OCI-LY3 (cell line): ENCODE measurements around the gene ASH1L.
A peak's percentile ranks its signal among the peaks of the same experiment; 100 is the strongest.

ENCODE experiments used
- H2AFZ ChIP-seq: fragments of 200-600, 300-600 bp; shearing (Covaris generic); 2 replicates; pipeline ENCODE4 v1.6.0; 2014; ENCODE audit warnings: antibody characterized with exemption, low read depth, low read length
- H3K27ac ChIP-seq: fragments of 200-600, 300-600 bp; sonication (generic); 2 replicates; pipeline ENCODE4 v1.5.1; 2014; ENCODE audit warnings: mild to moderate bottlenecking, low read length, moderate library complexity, mixed read lengths
- H3K27me3 ChIP-seq: fragments of 200-600, 300-600 bp; sonication (generic); 2 replicates; pipeline ENCODE4 v1.6.1; 2014; ENCODE audit warnings: low read depth, low read length, mixed read lengths
- H3K36me3 ChIP-seq: fragments of 200-600, 300-600 bp; sonication (generic); replicated peaks from 2 replicates; pipeline ENCODE3; 2014; ENCODE audit warnings: low read depth, low read length, mixed read lengths
- H3K4me1 ChIP-seq: fragments of 300-600, 200-600 bp; sonication (generic); 2 replicates; pipeline ENCODE4 v1.6.1; 2014; ENCODE audit warnings: low read length, mixed read lengths
- H3K4me2 ChIP-seq: fragments of 200-600, 300-600 bp; sonication (generic); 2 replicates; pipeline ENCODE4 v1.6.1; 2014; ENCODE audit warnings: low read length, mixed read lengths
- H3K4me3 ChIP-seq: fragments of 300-600, 200-600 bp; sonication (generic); 2 replicates; pipeline ENCODE4 v1.5.1; 2014; ENCODE audit warnings: antibody characterized with exemption, mild to moderate bottlenecking, low read length, moderate library complexity
- H3K79me2 ChIP-seq: fragments of 300-600, 200-600 bp; shearing (Covaris generic); 2 replicates; pipeline ENCODE4 v1.6.1; 2014; ENCODE audit warnings: mild to moderate bottlenecking, low read length, mixed read lengths
- H3K9ac ChIP-seq: fragments of 300-600, 200-600 bp; shearing (Covaris generic); 2 replicates; pipeline ENCODE4 v1.6.0; 2014; ENCODE audit warnings: mild to moderate bottlenecking, low read length, moderate library complexity
- H3K9me3 ChIP-seq: fragments of 200-600, 300-600 bp; shearing (Covaris generic); 2 replicates; pipeline ENCODE4 v1.6.1; 2014; ENCODE audit warnings: low read length, mixed read lengths; ENCODE audit not compliant: insufficient read depth
- H4K20me1 ChIP-seq: fragments of 200-600, 300-600 bp; sonication (generic); 2 replicates; pipeline ENCODE4 v1.6.1; 2016; ENCODE audit warnings: low read length, mixed read lengths; ENCODE audit not compliant: insufficient read depth
- CTCF ChIP-seq: fragments of 200-600, 300-600 bp; sonication (generic); IDR thresholded peaks from 2 replicates; pipeline ENCODE4 v1.5.1; 2014; ENCODE audit warnings: antibody characterized with exemption, low read length, low read depth
- EZH2phosphoT487 ChIP-seq: fragments of 200-600 bp; shearing (Covaris generic); IDR thresholded peaks from 2 replicates; pipeline ENCODE4 v1.6.1; 2018; ENCODE audit warnings: antibody characterized with exemption, mixed run types, low read depth

ASH1L gene

GRCh38 chr1:155326020-155326526 is 236.5 kb downstream of the ASH1L start:
- H2AFZ ChIP-seq, result no peak overlapping the region
- peaks cover 17% of the 10 kb centered on the region for H3K36me3 ChIP-seq
- peaks cover 22% of the 10 kb centered on the region for H3K4me1 ChIP-seq
- no peak for TF ChIP-seq EZH2phosphoT487
- TF ChIP-seq CTCF, result no peak
- no peaks in the 10 kb centered on the region for H3K79me2 ChIP-seq
- no peaks in the 10 kb centered on the region for H3K27me3 ChIP-seq
- H3K4me3 ChIP-seq, result no peak overlapping the region
- H3K27ac ChIP-seq, result no peak overlapping the region
- H3K9ac ChIP-seq, result no peak overlapping the region
- no peaks in the 10 kb centered on the region for H3K9me3 ChIP-seq
- no peak overlapping the region for H3K4me2 ChIP-seq
- H4K20me1 ChIP-seq, result 0 out of 2 replicates have a peak, but pooled peaks cover 4% of the 10 kb centered on the region

GRCh38 chr1:155325603-155325893 is 237.1 kb downstream of the ASH1L start:
- no peaks in the 10 kb centered on the region for H3K9me3 ChIP-seq
- TF ChIP-seq EZH2phosphoT487, result no peak
- TF ChIP-seq CTCF, result no peak
- peak overlapping the region; percentile 96; the same call in 1 of the 2 replicates for H3K4me2 ChIP-seq
- no peak overlapping the region for H3K9ac ChIP-seq
- H3K27ac ChIP-seq, result no peak overlapping the region
- H3K4me1 ChIP-seq, result peaks cover 17% of the 10 kb centered on the region
- no peaks in the 10 kb centered on the region for H3K79me2 ChIP-seq
- no peak overlapping the region for H3K4me3 ChIP-seq
- H3K27me3 ChIP-seq, result no peaks in the 10 kb centered on the region
- no peak overlapping the region for H2AFZ ChIP-seq
- peaks cover 4% of the 10 kb centered on the region; the same call in 1 of the 2 replicates for H4K20me1 ChIP-seq
- peaks cover 16% of the 10 kb centered on the region for H3K36me3 ChIP-seq

GRCh38 chr1:155324717-155325602 is 237.6 kb downstream of the ASH1L start:
- H3K4me2 ChIP-seq, result peak overlapping the region; percentile 96
- H4K20me1 ChIP-seq, result peaks cover 9% of the 10 kb centered on the region; the same call in 1 of the 2 replicates
- TF ChIP-seq CTCF (peak; percentile 40), EZH2phosphoT487 (no peak)
- peaks cover 16% of the 10 kb centered on the region for H3K36me3 ChIP-seq
- H3K9ac ChIP-seq, result peak overlapping the region; percentile 99
- no peaks in the 10 kb centered on the region for H3K79me2 ChIP-seq
- H3K4me1 ChIP-seq, result peaks cover 11% of the 10 kb centered on the region
- 0 out of 2 replicates have a peak overlapping the region, but pooled peaks have one; percentile 5 for H3K27ac ChIP-seq
- H3K4me3 ChIP-seq, result peak overlapping the region; percentile 93
- H3K9me3 ChIP-seq, result no peaks in the 10 kb centered on the region
- H2AFZ ChIP-seq, result peak overlapping the region; percentile 57; the same call in 1 of the 2 replicates
- no peaks in the 10 kb centered on the region for H3K27me3 ChIP-seq

GRCh38 chr1:155324037-155324716 is 238.4 kb downstream of the ASH1L start:
- no peaks in the 10 kb centered on the region for H3K27me3 ChIP-seq
- peak overlapping the region; percentile 99 for H3K9ac ChIP-seq
- peaks cover 17% of the 10 kb centered on the region for H3K36me3 ChIP-seq
- H3K4me2 ChIP-seq, result peak overlapping the region; percentile 96
- peaks cover 14% of the 10 kb centered on the region for H4K20me1 ChIP-seq
- peak overlapping the region; percentile 57; the same call in 1 of the 2 replicates for H2AFZ ChIP-seq
- peak overlapping the region; percentile 82 for H3K27ac ChIP-seq
- peaks cover 6% of the 10 kb centered on the region for H3K4me1 ChIP-seq
- H3K4me3 ChIP-seq, result peak overlapping the region; percentile 93
- H3K9me3 ChIP-seq, result no peaks in the 10 kb centered on the region
- TF ChIP-seq EZH2phosphoT487, result no peak
- no peaks in the 10 kb centered on the region for H3K79me2 ChIP-seq
